Mesendoderm (in vitro differentiated cells): ENCODE data around the gene B4GALT6.

Source experiments
- DNase-seq: peaks from one replicate; pipeline ENCODE4 v3.0.0; 2013
- H2AK5ac ChIP-seq: 2 replicates; pipeline ENCODE4 v1.6.1; 2013; ENCODE audit warnings: low read length, inconsistent platforms
- H2BK120ac ChIP-seq: 2 replicates; pipeline ENCODE4 v1.6.1; 2013; ENCODE audit warnings: low read depth, mild to moderate bottlenecking, low read length, moderate library complexity, mixed read lengths
- H2BK15ac ChIP-seq: replicated peaks from 2 replicates; pipeline ENCODE4 v1.6.1; 2013; ENCODE audit warnings: low read depth, mild to moderate bottlenecking, moderate library complexity
- H2BK5ac ChIP-seq: 2 replicates; pipeline ENCODE4 v1.6.1; 2013; ENCODE audit warnings: low read length, inconsistent platforms
- H3K18ac ChIP-seq: 2 replicates; pipeline ENCODE4 v1.6.1; 2013; ENCODE audit warnings: mild to moderate bottlenecking, low read length, mixed read lengths
- H3K23ac ChIP-seq: one replicate; pipeline ENCODE4 v1.6.1; 2013; ENCODE audit warnings: low read length
- H3K27ac ChIP-seq: 2 replicates; pipeline ENCODE4 v1.5.1; 2013; ENCODE audit warnings: low read depth, mild to moderate bottlenecking, inconsistent platforms, low read length, moderate library complexity
- H3K27me3 ChIP-seq: 2 replicates; pipeline ENCODE4 v1.6.1; 2013; ENCODE audit warnings: low read length, control low read depth, mild to moderate bottlenecking, inconsistent platforms; ENCODE audit not compliant: insufficient read depth, poor library complexity
- H3K36me3 ChIP-seq: 2 replicates; pipeline ENCODE4 v1.6.1; 2013; ENCODE audit warnings: low read length, inconsistent platforms; ENCODE audit not compliant: control insufficient read depth, insufficient read depth
- H3K4ac ChIP-seq: one replicate; pipeline ENCODE4 v1.6.1; 2013; ENCODE audit warnings: low read depth, mild to moderate bottlenecking, low read length, moderate library complexity
- H3K4me1 ChIP-seq: 2 replicates; pipeline ENCODE4 v1.6.1; 2013; ENCODE audit warnings: low read depth, low read length, inconsistent platforms; ENCODE audit not compliant: control insufficient read depth
- H3K4me2 ChIP-seq: 2 replicates; pipeline ENCODE4 v1.6.1; 2013; ENCODE audit warnings: low read length
- H3K4me3 ChIP-seq: 2 replicates; pipeline ENCODE4 v1.5.1; 2013; ENCODE audit warnings: mild to moderate bottlenecking, low read length
- H3K56ac ChIP-seq: one replicate; pipeline ENCODE4 v1.6.1; 2013; ENCODE audit warnings: low read length
- H3K79me1 ChIP-seq: 2 replicates; pipeline ENCODE4 v1.6.1; 2013; ENCODE audit warnings: low read length, inconsistent platforms
- H3K79me2 ChIP-seq: 2 replicates; pipeline ENCODE4 v1.6.1; 2013; ENCODE audit warnings: mild to moderate bottlenecking, low read length; ENCODE audit not compliant: control insufficient read depth, insufficient read depth
- H3K9ac ChIP-seq: 2 replicates; pipeline ENCODE4 v1.6.1; 2013; ENCODE audit warnings: low read length, inconsistent platforms
- H4K5ac ChIP-seq: one replicate; pipeline ENCODE4 v1.6.1; 2013; ENCODE audit warnings: low read length
- H4K8ac ChIP-seq: one replicate; pipeline ENCODE4 v1.6.1; 2013; ENCODE audit warnings: low read depth, mild to moderate bottlenecking, control low read depth, low read length, moderate library complexity
- WGBS: extraction: QIAGEN DNeasy Blood & Tissue Kit; methylation state at CpG from one replicate; pipeline ENCODE4 v1.1.7; 2013; ENCODE audit warnings: low lambda C conversion rate, missing lambda C conversion rate; ENCODE audit not compliant: insufficient coverage; ENCODE audit errors: extremely low coverage; 5-methylcytosine and 5-hydroxymethylcytosine counted together

B4GALT6 gene

DNA sequence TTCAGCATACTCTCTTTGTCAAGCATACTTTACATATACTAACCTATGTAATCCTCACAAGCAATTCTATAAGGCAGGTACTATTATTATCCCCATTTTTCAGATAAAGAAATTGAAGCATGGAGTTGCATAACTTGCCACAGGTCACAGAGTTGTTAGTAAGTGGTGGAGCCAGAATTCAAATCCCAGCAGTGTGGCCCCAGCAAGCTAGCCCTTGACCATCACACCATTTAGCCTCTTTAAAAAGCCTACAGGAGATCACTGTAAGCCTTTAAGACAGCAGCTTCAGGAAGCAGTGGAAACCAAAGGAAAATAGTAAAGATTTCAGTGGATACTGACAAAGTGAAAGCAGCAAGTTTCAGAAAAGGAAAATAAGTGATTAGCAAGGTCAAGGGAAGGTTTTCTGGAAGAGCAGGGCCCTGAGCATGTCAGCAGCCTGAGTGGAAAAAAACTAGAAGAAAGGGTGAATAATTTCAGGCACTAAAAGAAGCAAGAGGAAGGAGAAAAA lies 11.7 kb downstream of the B4GALT6 start:
- Histone ChIP-seq H4K8ac (no peak overlapping the region), H2BK120ac (no peak overlapping the region), H3K36me3 (no peaks in the 10 kb centered on the region), H3K4me2 (no peak overlapping the region), H2BK15ac (no peak overlapping the region), H3K4me1 (peaks cover 8% of the 10 kb centered on the region), H3K27me3 (no peaks in the 10 kb centered on the region), H3K27ac (peak overlapping the region; percentile 26), H3K79me1 (peaks cover 5% of the 10 kb centered on the region), H4K5ac (no peak overlapping the region), H3K4me3 (no peak overlapping the region), H3K4ac (no peak overlapping the region), H3K23ac (no peak overlapping the region), H2AK5ac (no peak overlapping the region), H2BK5ac (no peak overlapping the region), H3K79me2 (peaks cover 6% of the 10 kb centered on the region), H3K9ac (peak overlapping the region; percentile 33), H3K56ac (peak overlapping the region; percentile 73), H3K18ac (peak overlapping the region; percentile 13)
- DNase-seq = no peak

DNA sequence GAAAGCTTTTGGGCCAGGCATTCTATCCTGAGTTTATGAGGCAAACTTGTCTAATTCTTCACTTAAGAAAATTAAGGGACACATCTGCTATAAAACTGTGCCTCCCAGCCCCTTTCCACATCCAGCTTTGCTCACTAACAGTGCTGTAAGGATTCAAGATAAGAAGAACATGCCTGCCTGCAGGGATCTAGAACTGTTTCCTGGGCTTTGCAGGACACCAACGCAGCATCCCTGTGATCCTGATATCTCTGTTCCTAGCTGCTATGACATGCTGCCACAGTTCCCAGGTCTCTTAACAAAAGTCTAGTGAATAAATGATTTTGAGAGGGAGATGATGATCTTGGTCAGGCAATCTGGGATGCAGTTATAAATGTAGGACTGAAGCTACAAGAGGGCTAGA lies 12.4 kb downstream of the B4GALT6 start:
- Histone ChIP-seq H3K56ac (no peak overlapping the region), H3K79me1 (peaks cover 5% of the 10 kb centered on the region), H4K5ac (no peak overlapping the region), H3K4me3 (no peak overlapping the region), H3K79me2 (peaks cover 7% of the 10 kb centered on the region), H3K27ac (no peak overlapping the region), H4K8ac (no peak overlapping the region), H2BK15ac (no peak overlapping the region), H3K36me3 (no peaks in the 10 kb centered on the region), H3K18ac (no peak overlapping the region), H3K23ac (no peak overlapping the region), H3K4me1 (peaks cover 8% of the 10 kb centered on the region), H2AK5ac (no peak overlapping the region), H3K4me2 (no peak overlapping the region), H2BK120ac (no peak overlapping the region), H3K27me3 (no peaks in the 10 kb centered on the region), H2BK5ac (no peak overlapping the region), H3K9ac (no peak overlapping the region), H3K4ac (no peak overlapping the region)
- no CpG with 5 or more reads among the region's 1 CpG for WGBS
- peak; percentile 75 for DNase-seq

DNA sequence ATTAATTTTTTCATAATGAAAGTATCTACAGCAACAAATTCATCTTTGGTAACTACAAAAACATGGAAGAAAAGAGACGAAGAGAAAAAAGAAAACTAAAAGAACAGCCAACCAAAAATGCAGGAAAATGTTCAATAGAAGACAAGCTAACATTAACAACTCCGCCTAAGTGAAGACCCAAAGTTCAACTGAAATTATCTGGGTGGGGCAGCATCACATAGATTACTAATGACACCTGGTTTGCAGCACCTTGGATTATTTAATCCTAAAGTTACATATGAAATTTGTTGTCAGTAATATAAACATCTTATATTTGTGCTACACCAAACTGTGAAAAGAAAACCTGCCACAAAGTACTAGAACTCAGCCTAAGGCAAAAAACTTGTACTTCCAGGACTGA lies 14.8 kb downstream of the B4GALT6 start:
- Histone ChIP-seq H2BK5ac (no peak overlapping the region), H3K79me1 (peaks cover 5% of the 10 kb centered on the region), H3K36me3 (no peaks in the 10 kb centered on the region), H4K8ac (no peak overlapping the region), H3K27me3 (no peaks in the 10 kb centered on the region), H3K4me1 (peaks cover 8% of the 10 kb centered on the region), H3K27ac (no peak overlapping the region), H2AK5ac (no peak overlapping the region), H3K23ac (no peak overlapping the region), H3K4me3 (no peak overlapping the region), H3K79me2 (peaks cover 7% of the 10 kb centered on the region), H3K4me2 (no peak overlapping the region), H3K18ac (no peak overlapping the region), H4K5ac (no peak overlapping the region), H2BK15ac (no peak overlapping the region), H3K9ac (no peak overlapping the region), H2BK120ac (no peak overlapping the region), H3K56ac (no peak overlapping the region), H3K4ac (no peak overlapping the region)
- DNase-seq = no peak
- WGBS = no CpG with 5 or more reads among the region's 2 CpGs

DNA sequence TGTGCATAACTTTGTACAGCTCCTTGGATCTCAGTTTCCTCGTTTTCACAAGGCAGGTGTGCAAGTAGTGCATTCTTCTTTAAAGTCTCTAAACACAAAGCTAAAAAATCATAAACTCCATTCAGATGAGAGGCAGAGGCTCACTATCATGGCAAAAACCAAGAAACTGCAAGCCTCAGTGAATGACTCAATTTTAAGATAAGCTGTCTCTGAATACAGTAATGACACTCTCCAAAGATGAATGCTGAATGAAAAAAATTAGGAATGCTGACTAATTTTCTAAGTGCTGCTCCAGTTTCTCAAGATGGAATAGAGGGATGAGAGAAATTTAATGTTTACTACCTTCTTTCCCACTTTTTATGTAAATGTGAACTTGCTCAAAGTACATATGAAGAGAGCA lies 17.2 kb downstream of the B4GALT6 start:
- H2BK120ac ChIP-seq = no peak overlapping the region
- H3K56ac ChIP-seq = no peak overlapping the region
- H3K4ac ChIP-seq = no peak overlapping the region
- H3K27me3 ChIP-seq = no peaks in the 10 kb centered on the region
- no peak overlapping the region for H2AK5ac ChIP-seq
- H3K23ac ChIP-seq = no peak overlapping the region
- H2BK15ac ChIP-seq = no peak overlapping the region
- peaks cover 2% of the 10 kb centered on the region for H3K79me2 ChIP-seq
- no peak overlapping the region for H3K27ac ChIP-seq
- no CpG with 5 or more reads among the region's 1 CpG for WGBS
- H3K18ac ChIP-seq = no peak overlapping the region
- H3K4me2 ChIP-seq = no peak overlapping the region
- H4K8ac ChIP-seq = no peak overlapping the region
- H4K5ac ChIP-seq = no peak overlapping the region
- DNase-seq = no peak
- no peak overlapping the region for H3K9ac ChIP-seq
- H3K4me1 ChIP-seq = peaks cover 1% of the 10 kb centered on the region
- no peak overlapping the region for H2BK5ac ChIP-seq
- no peak overlapping the region for H3K4me3 ChIP-seq
- H3K79me1 ChIP-seq = no peaks in the 10 kb centered on the region
- H3K36me3 ChIP-seq = no peaks in the 10 kb centered on the region

DNA sequence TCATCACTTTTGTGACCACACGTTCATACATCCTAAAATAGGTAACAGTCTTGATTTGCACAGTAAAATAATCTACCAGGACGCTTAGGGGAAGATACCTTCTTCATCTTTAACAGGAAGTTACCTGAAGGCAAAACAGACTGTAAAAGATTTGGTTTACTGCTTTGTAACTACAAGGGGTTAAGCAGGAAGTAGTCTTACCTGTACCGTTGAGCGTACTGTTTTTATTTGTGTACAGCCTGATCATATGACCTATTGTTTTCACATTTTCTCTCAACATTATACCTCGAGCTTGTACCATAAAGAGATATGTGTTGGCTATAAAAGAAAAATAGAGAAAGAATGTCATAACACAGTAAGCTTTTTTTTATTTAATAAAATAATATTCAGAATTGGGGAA lies 18.3 kb downstream of the B4GALT6 start:
- Histone ChIP-seq H3K4me2 (no peak overlapping the region), H3K18ac (no peak overlapping the region), H3K27me3 (no peaks in the 10 kb centered on the region), H3K23ac (no peak overlapping the region), H4K5ac (no peak overlapping the region), H3K4ac (no peak overlapping the region), H3K79me1 (no peaks in the 10 kb centered on the region), H3K4me1 (no peaks in the 10 kb centered on the region), H3K36me3 (no peaks in the 10 kb centered on the region), H2BK120ac (no peak overlapping the region), H3K4me3 (no peak overlapping the region), H2AK5ac (no peak overlapping the region), H2BK15ac (no peak overlapping the region), H3K27ac (no peak overlapping the region), H3K9ac (no peak overlapping the region), H3K56ac (no peak overlapping the region), H2BK5ac (no peak overlapping the region), H4K8ac (no peak overlapping the region), H3K79me2 (peaks cover 2% of the 10 kb centered on the region)
- DNase-seq = no peak
- WGBS = no CpG with 5 or more reads among the region's 5 CpGs

DNA sequence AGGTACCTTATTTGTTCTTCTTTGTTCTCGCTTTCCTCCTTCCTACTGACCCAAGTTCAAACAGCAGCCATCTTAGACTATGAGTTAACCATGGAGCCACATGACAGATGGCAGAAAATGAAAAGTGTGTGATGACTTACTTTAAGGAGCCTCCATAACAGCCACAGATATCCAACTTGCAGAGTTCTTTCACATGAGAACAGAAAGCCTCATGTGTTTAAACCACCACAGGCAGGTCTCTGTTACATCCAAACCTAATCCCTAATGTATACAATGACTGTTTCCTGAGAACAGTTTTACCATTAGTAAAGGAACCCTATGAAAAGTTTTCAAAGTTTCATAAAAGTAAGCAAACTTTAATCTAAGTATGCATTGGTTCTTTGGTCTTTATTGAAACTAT lies 20.3 kb downstream of the B4GALT6 start:
- Histone ChIP-seq H3K27me3 (no peaks in the 10 kb centered on the region), H2BK120ac (no peak overlapping the region), H3K4me3 (no peak overlapping the region), H3K4me2 (no peak overlapping the region), H3K36me3 (no peaks in the 10 kb centered on the region), H3K4me1 (no peaks in the 10 kb centered on the region), H2AK5ac (no peak overlapping the region), H2BK15ac (no peak overlapping the region), H3K27ac (no peak overlapping the region), H4K8ac (no peak overlapping the region), H2BK5ac (no peak overlapping the region), H3K18ac (no peak overlapping the region), H4K5ac (no peak overlapping the region), H3K79me2 (peaks cover 2% of the 10 kb centered on the region), H3K23ac (no peak overlapping the region), H3K9ac (no peak overlapping the region), H3K4ac (no peak overlapping the region), H3K79me1 (peaks cover 2% of the 10 kb centered on the region), H3K56ac (no peak overlapping the region)
- no CpG with 5 or more reads among the region's 1 CpG for WGBS
- DNase-seq = no peak
